ENCODE measurements around the gene GPRC5B. TPM values are rescaled to one million over a fixed set of nuclear protein-coding genes. Genes with fewer than 3 reads are reported as not detected.

Gene GPRC5B
- polyA plus RNA-seq, 4 donors = 106 to 146 (median 135) TPM

DNA sequence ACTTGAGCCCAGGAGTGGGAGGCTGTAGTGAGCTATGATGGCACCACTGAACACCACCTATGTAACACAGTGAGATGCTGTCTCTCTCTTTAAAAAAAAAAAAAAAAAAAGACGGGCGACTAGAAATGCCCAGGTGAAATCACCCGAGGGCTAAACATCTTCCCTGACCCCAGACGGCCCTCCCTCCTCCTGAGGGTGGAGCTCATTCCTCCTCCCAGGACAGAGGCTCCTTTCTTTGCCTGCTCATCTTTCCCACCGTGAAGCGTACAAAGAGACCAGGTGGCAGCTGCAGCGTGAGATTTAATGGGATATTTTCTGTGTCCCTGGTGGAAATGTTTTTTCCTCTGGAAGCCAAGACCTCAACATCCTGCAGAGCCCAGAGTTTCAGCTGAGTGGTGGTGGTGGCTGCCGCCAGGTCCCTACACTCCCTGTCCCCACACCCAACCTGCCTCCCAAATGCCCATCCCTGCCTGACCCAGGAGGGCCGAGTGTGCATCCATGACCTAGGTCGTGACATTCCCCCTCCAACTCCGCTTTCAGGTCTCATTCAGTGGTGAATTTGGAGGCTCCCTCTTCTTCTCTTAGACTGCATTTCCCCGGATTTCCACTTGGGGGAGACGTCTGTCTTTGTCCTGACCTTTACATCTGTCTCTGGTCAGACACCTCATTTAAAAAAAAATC is 14.4 kb upstream of the GPRC5B start:
- peak in 2 of 4 donors; percentile 7 to 22 for DNase-seq (ENCODE audit: low read depth in 4 of 4, low spot score in 3 of 4)

GRCh38 chr16:19898166-19898565 is 13.5 kb upstream of the GPRC5B start:
- no peak for DNase-seq (ENCODE audit: low read depth in 4 of 4, low spot score in 3 of 4)

- DNase-seq (ENCODE audit: low read depth in 4 of 4, low spot score in 3 of 4) = no peak
Observed at GRCh38 chr16:19896951-19897350, 12.3 kb upstream of the GPRC5B start.

- DNase-seq (ENCODE audit: low read depth in 4 of 4, low spot score in 3 of 4) = no peak
Observed at GRCh38 chr16:19894586-19894985, 9.9 kb upstream of the GPRC5B start.

GRCh38 chr16:19892902-19893301 is 8.3 kb upstream of the GPRC5B start:
- DNase-seq (ENCODE audit: low read depth in 4 of 4, low spot score in 3 of 4) = no peak

- DNase-seq (ENCODE audit: low read depth in 4 of 4, low spot score in 3 of 4) = no peak
Observed at GRCh38 chr16:19890901-19891300, 6.3 kb upstream of the GPRC5B start.

- DNase-seq (ENCODE audit: low read depth in 4 of 4, low spot score in 3 of 4) = no peak
Observed at GRCh38 chr16:19888834-19889233, 4.2 kb upstream of the GPRC5B start.

DNA sequence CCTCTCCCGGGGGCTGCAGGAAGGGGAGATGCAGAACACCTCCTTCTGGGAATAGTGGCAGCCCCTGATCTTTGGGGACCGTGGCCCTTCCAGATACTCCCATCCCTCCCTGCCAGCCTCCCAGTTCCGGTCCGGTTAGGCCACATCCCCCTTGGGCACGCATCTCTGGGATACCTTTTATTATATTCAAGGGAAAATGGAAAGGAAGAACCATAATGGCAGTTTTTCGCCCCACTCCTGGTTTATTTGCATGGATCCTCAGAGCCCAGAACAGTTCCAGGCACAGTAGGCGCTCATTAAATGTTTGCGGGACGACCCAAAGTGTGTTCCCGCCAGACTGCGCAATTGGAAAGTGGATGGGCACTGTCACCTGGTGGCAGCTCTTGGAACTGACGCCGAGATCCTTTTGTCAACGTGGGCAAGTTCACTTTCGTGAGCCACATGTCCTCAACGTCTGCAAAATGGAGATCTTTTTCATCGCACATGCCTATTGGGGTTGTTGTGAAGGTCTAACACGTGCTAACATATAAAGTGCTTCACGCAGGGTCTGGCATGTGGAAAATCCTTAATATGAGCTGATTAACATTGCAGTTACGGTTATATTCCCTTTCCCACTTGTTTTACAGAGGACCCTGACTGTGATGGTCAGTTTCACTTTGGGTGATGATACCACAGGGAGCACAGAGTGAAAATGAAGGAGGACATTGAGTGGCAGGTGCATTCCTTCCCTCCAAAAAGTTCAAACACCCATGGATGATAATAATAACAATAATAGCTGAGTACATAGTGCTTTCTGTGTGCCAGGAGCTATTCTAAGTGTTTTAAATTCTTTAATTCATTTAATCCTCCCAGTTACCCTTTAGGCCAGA is 1.7 kb upstream of the GPRC5B start:
- DNase-seq (ENCODE audit: low read depth in 4 of 4, low spot score in 3 of 4) = peak in 2 of 4 donors; percentile 65 to 72

GRCh38 chr16:19885451-19886072 is 914 bp upstream of the GPRC5B start:
- DNase-seq (ENCODE audit: low read depth in 4 of 4, low spot score in 3 of 4) = no peak

DNA sequence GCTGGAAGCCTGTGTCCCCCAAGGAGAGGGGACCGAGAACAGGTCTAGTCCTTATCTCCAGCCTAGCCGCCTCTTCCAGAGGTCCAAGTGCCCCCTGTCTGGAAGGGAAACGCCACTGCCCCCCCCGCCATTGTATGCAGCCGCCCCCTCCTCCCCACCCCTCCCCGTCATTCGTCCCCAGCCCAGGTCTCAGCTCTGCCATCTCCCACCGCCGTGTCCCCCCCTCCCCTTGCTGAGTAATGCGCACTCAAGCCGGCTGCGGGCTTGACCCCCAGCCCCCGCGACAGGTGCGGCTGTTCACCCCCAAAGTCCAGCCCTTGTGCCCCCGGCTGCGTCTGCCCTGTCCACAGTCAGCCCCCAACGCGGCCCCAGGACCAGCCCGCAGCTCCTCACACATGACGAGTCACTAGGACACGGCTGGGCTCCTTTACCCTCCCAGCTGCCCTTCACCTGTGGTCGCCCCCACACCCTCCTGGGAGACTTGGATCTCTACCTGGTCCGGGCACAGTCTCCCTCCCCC is 622 bp downstream of the GPRC5B start:
- no peak for DNase-seq (ENCODE audit: low read depth in 4 of 4, low spot score in 3 of 4)

GRCh38 chr16:19883296-19883965 is 1.2 kb downstream of the GPRC5B start:
- no peak for DNase-seq (ENCODE audit: low read depth in 4 of 4, low spot score in 3 of 4)

GRCh38 chr16:19882646-19883045 is 2.0 kb downstream of the GPRC5B start:
- DNase-seq (ENCODE audit: low read depth in 4 of 4, low spot score in 3 of 4) = no peak

DNA sequence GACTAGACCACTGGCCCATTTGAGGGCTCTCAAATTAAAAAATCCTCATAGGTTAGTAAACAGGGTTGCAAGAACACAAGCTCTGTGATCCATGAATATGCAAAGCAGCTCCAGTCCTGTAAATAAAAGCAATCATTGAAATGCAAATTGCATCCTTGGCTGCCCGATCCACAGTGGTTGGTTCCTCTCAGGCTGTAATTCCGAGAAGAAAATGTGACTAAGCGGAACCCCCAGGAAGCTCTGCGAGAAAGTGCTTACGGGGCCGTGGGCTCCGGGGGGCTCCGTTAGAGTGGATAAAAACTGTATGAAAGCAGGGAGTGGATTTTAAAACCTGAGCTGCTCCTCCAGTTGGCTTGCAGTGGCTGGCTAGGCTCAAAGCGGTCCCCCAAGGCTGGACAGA is 2.5 kb downstream of the GPRC5B start:
- DNase-seq (ENCODE audit: low read depth in 4 of 4, low spot score in 3 of 4) = no peak

DNA sequence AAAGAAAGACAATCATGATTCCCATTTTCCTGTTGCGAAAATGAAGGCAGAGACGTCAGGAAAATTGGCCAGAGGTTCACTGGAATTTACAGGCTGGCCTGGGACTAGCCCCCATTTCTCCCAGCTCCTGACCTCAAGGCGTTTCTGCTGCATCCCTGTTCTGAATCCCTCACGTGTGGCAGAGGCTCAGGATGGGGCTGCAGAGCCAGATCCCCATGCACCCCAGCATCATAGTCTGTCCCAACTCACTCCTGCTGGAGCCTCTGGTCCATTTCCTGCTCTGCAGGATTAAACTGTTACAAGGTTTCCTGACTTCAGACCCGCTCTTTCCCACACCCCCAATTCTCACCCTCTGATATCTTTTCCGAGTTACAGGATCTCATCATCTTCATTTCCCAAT is 2.9 kb downstream of the GPRC5B start:
- DNase-seq (ENCODE audit: low read depth in 4 of 4, low spot score in 3 of 4) = no peak

DNA sequence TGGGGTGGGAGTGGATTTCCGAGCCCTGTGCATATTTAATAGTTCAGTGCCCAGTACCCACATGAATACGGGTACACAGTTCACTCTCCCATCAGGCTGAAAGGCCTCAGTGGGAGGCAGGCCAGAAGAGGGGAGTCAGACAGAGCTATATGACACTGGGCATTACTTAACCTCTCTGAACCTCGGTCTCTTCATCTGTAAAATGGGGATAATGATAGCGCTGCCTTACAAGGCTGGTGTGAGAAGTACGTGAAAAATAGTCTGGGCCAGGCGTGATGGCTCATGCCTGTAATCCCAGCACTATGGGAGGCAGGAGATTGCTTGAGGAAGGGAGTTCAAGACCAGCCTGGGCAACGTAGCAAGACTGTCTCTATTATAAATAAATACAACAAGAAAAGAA is 3.6 kb downstream of the GPRC5B start:
- DNase-seq (ENCODE audit: low read depth in 4 of 4, low spot score in 3 of 4) = no peak

DNA sequence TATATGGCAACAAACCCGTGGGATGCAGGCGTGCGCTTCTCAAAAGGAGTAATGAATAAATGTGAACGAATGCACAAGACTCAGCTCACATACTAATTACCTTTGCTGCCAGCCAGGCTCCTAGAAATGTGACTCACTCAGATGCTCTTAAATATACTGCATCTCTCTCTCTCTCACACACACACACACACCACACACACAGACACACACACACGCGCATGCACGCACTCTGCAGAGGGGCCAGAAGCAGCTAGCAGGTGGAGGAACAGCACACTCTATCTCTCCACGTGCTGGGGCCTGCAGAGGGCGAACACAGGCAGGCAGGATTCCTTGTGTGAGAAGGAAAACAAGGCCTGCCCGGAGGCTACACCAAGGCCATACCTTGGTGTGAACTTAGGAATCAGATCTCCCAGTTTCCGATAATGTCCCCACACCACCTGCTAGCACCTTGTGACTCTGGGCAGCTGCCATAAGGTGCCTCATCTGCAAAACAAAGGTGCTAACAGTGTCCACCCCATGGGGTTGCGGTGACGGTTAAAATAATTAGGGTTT is 5.3 kb downstream of the GPRC5B start:
- DNase-seq (ENCODE audit: low read depth in 4 of 4, low spot score in 3 of 4) = no peak

DNA sequence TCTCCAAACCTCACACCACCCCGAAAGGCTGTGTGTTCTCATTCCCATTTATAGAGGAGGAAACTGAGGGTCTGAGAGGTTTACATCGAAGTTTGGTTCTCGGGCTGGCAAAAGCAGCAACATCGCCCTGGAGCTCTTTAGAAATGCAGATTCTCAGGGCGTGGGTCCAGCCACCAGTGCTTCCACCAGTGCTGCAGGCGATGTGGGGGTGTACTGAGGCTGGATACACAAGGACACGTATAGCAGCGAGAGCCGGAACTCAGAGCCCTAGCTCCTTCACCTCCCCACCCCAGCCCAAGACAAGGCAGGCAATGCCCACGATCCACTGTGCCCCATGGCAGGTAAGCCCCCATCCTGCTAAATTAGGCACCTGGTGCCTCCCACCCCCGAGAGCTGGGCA is 5.9 kb downstream of the GPRC5B start:
- DNase-seq (ENCODE audit: low read depth in 4 of 4, low spot score in 3 of 4) = no peak

- no peak for DNase-seq (ENCODE audit: low read depth in 4 of 4, low spot score in 3 of 4)
Observed at GRCh38 chr16:19876501-19877059, 8.1 kb downstream of the GPRC5B start.

DNA sequence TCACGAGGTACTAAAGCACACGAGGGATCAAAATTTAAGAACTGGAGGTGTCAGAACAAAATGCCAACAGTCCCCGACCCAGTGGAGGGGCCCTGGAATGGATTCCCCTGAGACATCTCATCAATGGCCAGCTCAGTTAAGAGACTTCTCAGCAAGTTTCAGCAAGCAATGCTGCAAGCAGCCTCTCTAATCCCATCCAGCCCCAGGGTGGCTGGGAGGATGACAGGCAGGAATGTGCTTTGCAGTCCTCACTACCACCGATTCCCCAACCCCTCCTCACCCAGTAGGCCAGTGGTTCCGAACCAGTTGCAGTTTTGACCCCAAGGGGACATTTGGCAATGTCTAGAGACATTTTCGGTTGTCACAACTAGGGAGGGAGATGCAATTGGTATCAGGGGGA is 8.7 kb downstream of the GPRC5B start:
- DNase-seq (ENCODE audit: low read depth in 4 of 4, low spot score in 3 of 4) = no peak

DNA sequence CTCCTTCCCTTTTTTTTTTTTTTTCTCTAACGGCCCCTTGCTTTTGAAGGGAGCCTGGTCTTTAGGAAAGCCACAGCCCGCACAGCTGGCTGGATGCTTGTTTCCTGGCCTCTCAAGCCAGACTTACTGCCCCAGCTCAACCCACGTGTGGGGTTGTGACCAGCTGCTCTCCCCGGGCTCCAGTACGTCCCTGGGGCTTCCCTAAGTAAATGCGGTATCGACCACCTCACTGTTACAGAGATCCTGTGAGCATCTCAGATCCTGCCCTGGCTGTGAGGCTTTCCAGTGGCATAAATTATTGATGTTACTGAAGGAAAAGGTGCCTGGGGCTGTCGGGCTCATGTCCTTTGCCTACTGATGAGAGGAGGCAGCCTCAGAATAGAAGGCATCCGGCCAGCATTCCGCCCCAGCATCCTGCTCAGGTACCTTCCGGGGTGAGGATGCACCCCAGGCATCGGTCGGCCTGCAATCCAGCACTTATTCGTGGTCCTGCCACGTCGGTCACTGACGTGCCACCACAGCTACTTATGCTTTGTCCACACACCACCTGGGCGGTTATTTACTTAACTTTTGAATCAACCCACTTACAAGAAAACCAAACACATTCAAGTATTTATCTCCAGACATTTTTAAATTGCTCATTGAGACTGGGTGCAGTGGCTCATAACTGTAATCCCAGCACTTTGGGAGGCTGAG is 9.6 kb downstream of the GPRC5B start:
- no peak for DNase-seq (ENCODE audit: low read depth in 4 of 4, low spot score in 3 of 4)

Measured in right renal pelvis (tissue), 4 donors.